PC-9 (cell line): Measurements from ENCODE around the gene ENDOV.

ENCODE experiments used
- EZH2 ChIP-seq: fragments of 200-600 bp; sonication (generic); IDR thresholded peaks from 2 replicates; pipeline ENCODE4 v1.8.0; 2017; ENCODE audit warnings: antibody characterized with exemption, low read depth
- TF ChIP-seq, protein P1 (sequence below): fragments of 200-600 bp; sonication (generic); conservative IDR thresholded peaks from 2 replicates; pipeline ENCODE4 v1.6.1; 2017; ENCODE audit warnings: mixed run types, antibody characterized with exemption, mild to moderate bottlenecking, moderate library complexity

DNA sequence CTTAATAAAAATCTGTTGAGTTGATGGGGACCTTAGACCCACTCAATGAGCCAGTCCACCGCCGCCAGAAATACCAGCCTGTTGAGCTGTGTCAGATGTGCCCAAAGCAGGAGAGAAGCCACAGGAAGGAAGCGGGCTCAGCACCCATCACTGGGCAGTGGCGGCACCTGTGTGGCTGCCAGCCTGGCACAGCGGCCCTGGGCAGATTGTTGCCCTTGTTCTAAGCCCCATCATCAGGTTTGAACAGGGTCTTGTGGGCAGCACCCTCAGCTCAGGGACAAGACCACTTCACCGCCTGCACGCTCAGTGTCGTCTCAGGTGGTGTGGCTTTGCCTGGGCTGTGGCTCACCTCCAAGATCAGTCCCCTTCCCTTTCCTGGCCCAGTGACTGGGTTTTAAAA lies 9.3 kb downstream of the ENDOV start:
- TF ChIP-seq, protein P1, sequence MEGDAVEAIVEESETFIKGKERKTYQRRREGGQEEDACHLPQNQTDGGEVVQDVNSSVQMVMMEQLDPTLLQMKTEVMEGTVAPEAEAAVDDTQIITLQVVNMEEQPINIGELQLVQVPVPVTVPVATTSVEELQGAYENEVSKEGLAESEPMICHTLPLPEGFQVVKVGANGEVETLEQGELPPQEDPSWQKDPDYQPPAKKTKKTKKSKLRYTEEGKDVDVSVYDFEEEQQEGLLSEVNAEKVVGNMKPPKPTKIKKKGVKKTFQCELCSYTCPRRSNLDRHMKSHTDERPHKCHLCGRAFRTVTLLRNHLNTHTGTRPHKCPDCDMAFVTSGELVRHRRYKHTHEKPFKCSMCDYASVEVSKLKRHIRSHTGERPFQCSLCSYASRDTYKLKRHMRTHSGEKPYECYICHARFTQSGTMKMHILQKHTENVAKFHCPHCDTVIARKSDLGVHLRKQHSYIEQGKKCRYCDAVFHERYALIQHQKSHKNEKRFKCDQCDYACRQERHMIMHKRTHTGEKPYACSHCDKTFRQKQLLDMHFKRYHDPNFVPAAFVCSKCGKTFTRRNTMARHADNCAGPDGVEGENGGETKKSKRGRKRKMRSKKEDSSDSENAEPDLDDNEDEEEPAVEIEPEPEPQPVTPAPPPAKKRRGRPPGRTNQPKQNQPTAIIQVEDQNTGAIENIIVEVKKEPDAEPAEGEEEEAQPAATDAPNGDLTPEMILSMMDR, result no peak
- TF ChIP-seq EZH2, result no peak
